ENCODE data around the gene NFIB. TPM values are rescaled to one million over a fixed set of nuclear protein-coding genes. Genes with fewer than 3 reads are reported as not detected.

Gene NFIB
- total and polyA plus RNA-seq, 7 experiments from 2014 or later: 0.32 TPM; not detected in 6

DNA sequence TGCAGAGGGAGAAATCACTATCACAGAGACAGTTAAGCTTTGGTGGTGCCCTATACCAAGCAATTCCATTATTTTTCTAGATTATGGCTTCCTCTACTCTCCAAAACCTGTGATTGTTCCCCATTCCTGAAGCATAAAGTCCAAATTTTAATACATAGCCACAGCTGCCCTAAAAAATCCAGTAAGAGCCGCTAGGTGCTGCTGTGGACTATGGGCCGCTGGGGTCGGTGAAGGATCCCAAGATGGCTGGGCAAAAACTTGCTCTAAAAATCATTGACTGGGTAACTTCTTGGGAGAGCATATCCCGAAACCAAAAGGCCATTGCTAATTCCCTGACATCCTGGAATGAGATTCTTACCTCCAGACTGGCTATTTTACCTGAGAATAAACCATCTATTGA lies 245.3 kb downstream of the NFIB start:
- Mint-ChIP-seq H3K27me3 (no peaks in the 10 kb centered on the region), H3K9me3 (peaks cover 0 to 20% (median 4%) of the 10 kb centered on the region in 11 donors), H3K36me3 (no peaks in the 10 kb centered on the region), H3K4me3 (no peak overlapping the region), H3K4me1 (no peaks in the 10 kb centered on the region), H3K27ac (no peak overlapping the region)
- Histone ChIP-seq H3K9me3 (ENCODE audit: control insufficient read depth in 2 of 3, low read length in 3 of 3) (no peaks in the 10 kb centered on the region), H3K4me1 (ENCODE audit: control insufficient read depth in 2 of 2, insufficient read depth in 2 of 2, low read length in 2 of 2) (no peaks in the 10 kb centered on the region), H3K4me3 (ENCODE audit: low read length) (no peak overlapping the region), H3K27ac (ENCODE audit: low read depth, low read length) (no peak overlapping the region), H3K36me3 (ENCODE audit: control insufficient read depth in 2 of 3, insufficient read depth in 3 of 3, low read length in 3 of 3) (no peaks in the 10 kb centered on the region), H3K27me3 (ENCODE audit: control insufficient read depth in 2 of 2, insufficient read depth in 2 of 2, low read length in 2 of 2) (no peaks in the 10 kb centered on the region)
- ATAC-seq (no peak), DNase-seq (no peak)
- ChIA-PET POLR2A (no interaction called here), CTCF (no interaction called here)
- intact Hi-C loops (cut with micrococcal nuclease): no loop called here

DNA sequence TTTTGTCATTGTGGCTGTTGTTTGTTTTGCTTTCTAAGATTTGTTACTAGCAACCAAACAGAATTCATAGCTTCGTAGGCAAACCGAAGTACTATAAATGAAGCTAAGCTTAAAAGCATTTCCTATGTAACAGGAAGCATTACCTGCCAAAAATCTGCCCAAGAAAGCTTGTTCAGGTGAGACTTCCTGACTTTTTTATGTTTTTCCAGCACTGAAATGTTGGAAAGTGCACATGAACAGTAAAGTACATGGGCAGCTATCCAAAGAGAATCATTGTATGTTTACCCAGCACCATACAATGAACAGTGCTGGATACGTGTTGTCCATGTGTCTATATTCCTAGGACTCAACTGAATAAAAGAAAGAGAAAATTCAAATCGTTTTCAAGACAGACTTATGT lies 247.1 kb downstream of the NFIB start:
- ChIA-PET POLR2A (no interaction called here), CTCF (no interaction called here)
- no peak overlapping the region for H3K27ac ChIP-seq (ENCODE audit: low read depth, low read length)
- H3K9me3 ChIP-seq (ENCODE audit: control insufficient read depth in 2 of 3, low read length in 3 of 3): no peaks in the 10 kb centered on the region
- H3K4me1 ChIP-seq (ENCODE audit: control insufficient read depth in 2 of 2, insufficient read depth in 2 of 2, low read length in 2 of 2): no peaks in the 10 kb centered on the region
- Mint-ChIP-seq H3K4me1 (no peaks in the 10 kb centered on the region), H3K4me3 (no peak overlapping the region), H3K27me3 (no peaks in the 10 kb centered on the region), H3K9me3 (peaks cover 0 to 14% (median 4%) of the 10 kb centered on the region in 11 donors), H3K27ac (no peak overlapping the region), H3K36me3 (no peaks in the 10 kb centered on the region)
- no peak for ATAC-seq
- intact Hi-C loops (cut with micrococcal nuclease): no loop called here
- no peak overlapping the region for H3K4me3 ChIP-seq (ENCODE audit: low read length)
- H3K36me3 ChIP-seq (ENCODE audit: control insufficient read depth in 2 of 3, insufficient read depth in 3 of 3, low read length in 3 of 3): no peaks in the 10 kb centered on the region
- H3K27me3 ChIP-seq (ENCODE audit: control insufficient read depth in 2 of 2, insufficient read depth in 2 of 2, low read length in 2 of 2): no peaks in the 10 kb centered on the region
- DNase-seq: no peak

GRCh38 chr9:14066032-14066431 lies 247.9 kb downstream of the NFIB start:
- H3K36me3 ChIP-seq (ENCODE audit: control insufficient read depth in 2 of 3, insufficient read depth in 3 of 3, low read length in 3 of 3): no peaks in the 10 kb centered on the region
- ChIA-PET POLR2A (no interaction called here), CTCF (no interaction called here)
- ATAC-seq: no peak
- intact Hi-C loops (cut with micrococcal nuclease): no loop called here
- H3K4me1 ChIP-seq (ENCODE audit: control insufficient read depth in 2 of 2, insufficient read depth in 2 of 2, low read length in 2 of 2): no peaks in the 10 kb centered on the region
- Mint-ChIP-seq H3K36me3 (no peaks in the 10 kb centered on the region), H3K9me3 (peaks cover 0 to 14% (median 3%) of the 10 kb centered on the region in 11 donors), H3K4me1 (no peaks in the 10 kb centered on the region), H3K4me3 (no peak overlapping the region), H3K27me3 (no peaks in the 10 kb centered on the region), H3K27ac (no peak overlapping the region)
- no peak overlapping the region for H3K27ac ChIP-seq (ENCODE audit: low read depth, low read length)
- no peak overlapping the region for H3K4me3 ChIP-seq (ENCODE audit: low read length)
- H3K9me3 ChIP-seq (ENCODE audit: control insufficient read depth in 2 of 3, low read length in 3 of 3): no peaks in the 10 kb centered on the region
- no peak for DNase-seq
- no peaks in the 10 kb centered on the region for H3K27me3 ChIP-seq (ENCODE audit: control insufficient read depth in 2 of 2, insufficient read depth in 2 of 2, low read length in 2 of 2)

DNA sequence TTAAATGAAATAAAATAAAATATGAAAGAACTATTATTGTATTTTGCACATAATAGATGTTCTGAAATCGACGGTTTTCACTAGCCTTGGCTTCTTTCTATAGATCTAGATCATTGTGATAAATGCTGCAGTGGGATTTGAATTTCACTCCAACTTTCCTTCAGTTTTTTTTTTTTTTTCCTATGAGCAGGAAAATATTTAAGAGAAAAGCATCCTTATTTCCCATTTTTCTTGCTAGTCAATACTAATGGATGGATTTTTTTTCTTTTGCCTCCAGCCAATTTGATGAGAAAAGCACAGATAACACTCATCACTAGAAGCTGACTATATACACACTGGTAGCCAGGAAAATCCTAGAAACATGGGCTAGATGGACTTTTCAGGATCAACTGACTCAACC lies 249.0 kb downstream of the NFIB start:
- Histone ChIP-seq H3K4me3 (ENCODE audit: low read length) (no peak overlapping the region), H3K9me3 (ENCODE audit: control insufficient read depth in 2 of 3, low read length in 3 of 3) (no peaks in the 10 kb centered on the region), H3K27me3 (ENCODE audit: control insufficient read depth in 2 of 2, insufficient read depth in 2 of 2, low read length in 2 of 2) (no peaks in the 10 kb centered on the region), H3K27ac (ENCODE audit: low read depth, low read length) (no peak overlapping the region), H3K4me1 (ENCODE audit: control insufficient read depth in 2 of 2, insufficient read depth in 2 of 2, low read length in 2 of 2) (no peaks in the 10 kb centered on the region), H3K36me3 (ENCODE audit: control insufficient read depth in 2 of 3, insufficient read depth in 3 of 3, low read length in 3 of 3) (no peaks in the 10 kb centered on the region)
- Mint-ChIP-seq H3K27ac (no peak overlapping the region), H3K36me3 (no peaks in the 10 kb centered on the region), H3K9me3 (peaks cover 0 to 10% (median 2%) of the 10 kb centered on the region in 11 donors), H3K4me3 (no peak overlapping the region), H3K27me3 (no peaks in the 10 kb centered on the region), H3K4me1 (no peaks in the 10 kb centered on the region)
- DNase-seq (no peak), ATAC-seq (no peak)
- intact Hi-C loops (cut with micrococcal nuclease): no loop called here
- CTCF ChIA-PET: no interaction called here
- POLR2A ChIA-PET: no interaction called here

DNA sequence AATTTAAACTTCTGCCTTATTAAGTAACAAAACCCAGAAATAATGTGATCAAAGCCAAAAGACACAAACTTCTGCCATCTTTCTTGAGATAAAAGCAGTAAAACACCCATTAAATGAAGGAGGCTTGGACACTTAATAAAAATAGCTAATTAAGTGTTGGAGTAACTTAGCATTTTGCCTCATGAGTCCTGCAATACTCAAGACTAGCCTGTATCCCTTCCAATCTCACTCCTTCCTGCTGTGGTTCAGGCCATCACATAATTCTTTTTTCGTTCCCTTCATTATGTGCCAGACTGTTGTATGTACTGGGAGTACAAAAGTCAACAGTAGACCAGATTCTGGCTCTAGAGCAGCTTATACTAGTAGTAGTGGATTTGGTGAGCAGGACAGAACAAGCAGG lies 250.2 kb downstream of the NFIB start:
- intact Hi-C loops (cut with micrococcal nuclease): no loop called here
- no peak overlapping the region for H3K27ac Mint-ChIP-seq
- no peak overlapping the region for H3K4me3 Mint-ChIP-seq
- no peaks in the 10 kb centered on the region for H3K9me3 ChIP-seq (ENCODE audit: control insufficient read depth in 2 of 3, low read length in 3 of 3)
- POLR2A ChIA-PET: no interaction called here
- no peaks in the 10 kb centered on the region for H3K36me3 ChIP-seq (ENCODE audit: control insufficient read depth in 2 of 3, insufficient read depth in 3 of 3, low read length in 3 of 3)
- peaks cover 0 to 7% (median 0%) of the 10 kb centered on the region in 11 donors for H3K9me3 Mint-ChIP-seq
- H3K4me1 Mint-ChIP-seq: no peaks in the 10 kb centered on the region
- H3K27me3 ChIP-seq (ENCODE audit: control insufficient read depth in 2 of 2, insufficient read depth in 2 of 2, low read length in 2 of 2): no peaks in the 10 kb centered on the region
- no peaks in the 10 kb centered on the region for H3K4me1 ChIP-seq (ENCODE audit: control insufficient read depth in 2 of 2, insufficient read depth in 2 of 2, low read length in 2 of 2)
- H3K4me3 ChIP-seq (ENCODE audit: low read length): no peak overlapping the region
- no peak overlapping the region for H3K27ac ChIP-seq (ENCODE audit: low read depth, low read length)
- DNase-seq: no peak
- H3K36me3 Mint-ChIP-seq: no peaks in the 10 kb centered on the region
- CTCF ChIA-PET: no interaction called here
- ATAC-seq: no peak
- no peaks in the 10 kb centered on the region for H3K27me3 Mint-ChIP-seq

DNA sequence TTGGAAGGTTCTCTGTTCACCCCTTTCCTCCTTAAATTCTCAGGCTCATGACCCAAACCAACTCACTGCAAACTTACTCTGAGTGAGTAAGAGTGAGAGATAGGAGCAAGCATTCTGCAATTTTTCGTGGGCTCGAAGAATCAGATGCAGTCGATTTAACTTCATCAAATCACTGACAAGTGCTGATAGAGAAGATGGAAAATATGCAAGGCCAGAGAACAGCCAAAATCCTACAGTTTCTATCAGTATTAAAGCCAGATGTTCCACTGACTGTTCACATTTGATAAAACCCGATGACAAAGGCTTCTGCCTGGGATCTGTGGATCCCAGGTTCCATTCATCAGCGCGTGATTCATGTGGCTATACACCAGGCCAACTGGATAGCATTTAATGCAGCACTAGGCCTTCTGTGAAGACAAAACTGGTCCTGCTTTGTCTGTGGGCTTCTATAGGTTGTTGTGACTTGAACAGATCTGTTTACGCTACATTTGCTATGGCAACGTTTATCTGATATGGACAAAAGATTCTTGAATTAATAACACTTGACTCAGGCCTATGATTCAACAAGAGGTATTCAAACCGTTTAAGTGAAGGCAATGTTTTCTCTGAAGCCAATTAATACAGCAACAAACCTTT lies 251.2 kb downstream of the NFIB start:
- ATAC-seq (no peak), DNase-seq (no peak)
- no peak overlapping the region for H3K4me3 Mint-ChIP-seq
- CTCF ChIA-PET: no interaction called here
- H3K27ac Mint-ChIP-seq: no peak overlapping the region
- no peaks in the 10 kb centered on the region for H3K36me3 ChIP-seq (ENCODE audit: control insufficient read depth in 2 of 3, insufficient read depth in 3 of 3, low read length in 3 of 3)
- no peaks in the 10 kb centered on the region for H3K9me3 ChIP-seq (ENCODE audit: control insufficient read depth in 2 of 3, low read length in 3 of 3)
- H3K27me3 Mint-ChIP-seq: no peaks in the 10 kb centered on the region
- no peaks in the 10 kb centered on the region for H3K27me3 ChIP-seq (ENCODE audit: control insufficient read depth in 2 of 2, insufficient read depth in 2 of 2, low read length in 2 of 2)
- no peak overlapping the region for H3K4me3 ChIP-seq (ENCODE audit: low read length)
- no peaks in the 10 kb centered on the region for H3K4me1 ChIP-seq (ENCODE audit: control insufficient read depth in 2 of 2, insufficient read depth in 2 of 2, low read length in 2 of 2)
- POLR2A ChIA-PET: no interaction called here
- peaks cover 0 to 7% (median 2%) of the 10 kb centered on the region in 11 donors for H3K9me3 Mint-ChIP-seq
- intact Hi-C loops (cut with micrococcal nuclease): no loop called here
- no peak overlapping the region for H3K27ac ChIP-seq (ENCODE audit: low read depth, low read length)
- no peaks in the 10 kb centered on the region for H3K4me1 Mint-ChIP-seq
- no peaks in the 10 kb centered on the region for H3K36me3 Mint-ChIP-seq

DNA sequence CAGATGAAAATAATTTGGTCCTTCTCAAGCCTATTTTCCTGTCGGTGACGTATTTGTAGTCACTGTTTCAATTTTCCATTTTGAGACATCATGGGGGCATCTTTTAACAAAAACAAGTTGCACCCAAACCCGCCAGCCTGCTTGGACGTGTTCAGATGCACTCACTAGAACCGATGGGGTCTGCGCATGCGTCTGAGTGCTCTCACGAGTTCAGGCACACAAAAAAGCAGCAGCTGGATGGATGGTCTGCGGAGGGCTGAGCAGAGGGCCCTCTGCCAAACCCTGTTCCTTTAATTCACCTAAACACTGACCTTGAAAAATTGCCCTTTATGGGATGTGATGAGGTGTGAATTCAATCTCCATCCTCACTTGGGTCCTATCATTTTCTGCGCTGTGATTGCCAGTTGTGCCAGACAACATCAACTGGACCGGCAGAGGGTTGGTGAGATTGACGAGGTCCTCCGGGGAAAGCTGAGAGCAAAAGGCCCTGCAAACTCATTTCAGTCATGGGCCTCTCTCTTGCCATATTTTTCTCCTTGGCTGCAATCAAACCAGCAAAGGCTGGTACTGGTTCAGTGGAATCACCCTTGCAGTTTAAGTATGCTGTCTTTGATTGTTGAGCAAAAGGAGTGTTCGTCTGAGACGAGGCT lies 251.9 kb downstream of the NFIB start:
- Histone ChIP-seq H3K36me3 (ENCODE audit: control insufficient read depth in 2 of 3, insufficient read depth in 3 of 3, low read length in 3 of 3) (no peaks in the 10 kb centered on the region), H3K9me3 (ENCODE audit: control insufficient read depth in 2 of 3, low read length in 3 of 3) (no peaks in the 10 kb centered on the region), H3K27ac (ENCODE audit: low read depth, low read length) (no peak overlapping the region), H3K27me3 (ENCODE audit: control insufficient read depth in 2 of 2, insufficient read depth in 2 of 2, low read length in 2 of 2) (no peaks in the 10 kb centered on the region), H3K4me3 (ENCODE audit: low read length) (no peak overlapping the region), H3K4me1 (ENCODE audit: control insufficient read depth in 2 of 2, insufficient read depth in 2 of 2, low read length in 2 of 2) (no peaks in the 10 kb centered on the region)
- ATAC-seq (no peak), DNase-seq (no peak)
- H3K27me3 Mint-ChIP-seq: no peaks in the 10 kb centered on the region
- H3K4me1 Mint-ChIP-seq: no peaks in the 10 kb centered on the region
- no peak overlapping the region for H3K4me3 Mint-ChIP-seq
- peaks cover 0 to 6% (median 2%) of the 10 kb centered on the region in 11 donors for H3K9me3 Mint-ChIP-seq
- H3K36me3 Mint-ChIP-seq: no peaks in the 10 kb centered on the region
- no peak overlapping the region for H3K27ac Mint-ChIP-seq
- POLR2A ChIA-PET: no interaction called here
- CTCF ChIA-PET: no interaction called here
- intact Hi-C loops (cut with micrococcal nuclease): no loop called here

Data from naive thymus-derived CD4-positive, alpha-beta T cell (primary cell).